ENCODE results near the gene TMEM163. TPM values are rescaled to one million over a fixed set of nuclear protein-coding genes. Genes with fewer than 3 reads are reported as not detected.

The TMEM163 gene
- total and polyA plus RNA-seq, 2 of the 13 experiments (the other 11 are each of a cell fraction or from before 2014, with no cell fraction given), result 0.05 TPM; not detected in 1

- intact Hi-C loops (cut with micrococcal nuclease; ENCODE audit: unreplicated experiment) (no loop called here), in situ Hi-C loops (cut with HindIII; ENCODE audit: extremely low pct_ligation_motif_present, low pct_unique_long_range_greater_than_20kb) (no loop called here)
- H3K4me1 ChIP-seq (ENCODE audit: insufficient read depth, low read length), result no peaks in the 10 kb centered on the region
- POLR2A ChIA-PET, result no interaction called here
- CTCF ChIA-PET (ENCODE audit: low intra/inter-chr PET ratio, low total read pairs), result no interaction called here
- ATAC-seq (no peak), DNase-seq (ENCODE audit: low spot score) (no peak), FAIRE-seq (no peak)
- no peak overlapping the region for H3K27ac ChIP-seq (ENCODE audit: extremely low read length, insufficient read depth, low read length)
- H3K9me3 ChIP-seq (ENCODE audit: low read length), result no peaks in the 10 kb centered on the region
- no peaks in the 10 kb centered on the region for H3K36me3 ChIP-seq (replicated peaks in 1 of 2; ENCODE audit: control insufficient read depth in 1 of 2, insufficient read depth in 2 of 2, low read length in 2 of 2)
- H2AFZ ChIP-seq (ENCODE audit: low read length), result no peak overlapping the region
- TF ChIP-seq HOXD1 (CRISPR knock-in tag; IDR thresholded peaks at IDR 0.05), result no peak
- no peak overlapping the region for H3K4me3 ChIP-seq (replicated peaks in 1 of 3; ENCODE audit: insufficient read depth in 1 of 3, low read depth in 2 of 3, low read length in 3 of 3)
- no TSS peak for BruUV-seq (replicated peaks)
- no peak overlapping the region for H3K4me2 ChIP-seq (ENCODE audit: low read depth, low read length)
- WGBS (ENCODE audit: low lambda C conversion rate), result 28% methylated on average over 3 of the region's 3 CpGs
- no peak overlapping the region for H3K9ac ChIP-seq (ENCODE audit: insufficient read depth, low read depth, low read length)
- H4K20me1 ChIP-seq (ENCODE audit: insufficient read depth, low read length), result no peaks in the 10 kb centered on the region
- 0 out of 5 replicates have a peak, but pooled peaks cover 0 to 9% of the 10 kb centered on the region in 2 experiments for H3K27me3 ChIP-seq (ENCODE audit: control insufficient read depth in 1 of 2, insufficient read depth in 2 of 2, low read length in 2 of 2)
- no peaks in the 10 kb centered on the region for H3K79me2 ChIP-seq (ENCODE audit: insufficient read depth, low read length)
Measured at GRCh38 chr2:134736167-134736880, 17.5 kb upstream of the TMEM163 start.

- DNase-seq (ENCODE audit: low spot score) (no peak), FAIRE-seq (no peak), ATAC-seq (no peak)
- Histone ChIP-seq H2AFZ (ENCODE audit: low read length) (no peak overlapping the region), H3K9me3 (ENCODE audit: low read length) (no peaks in the 10 kb centered on the region), H3K36me3 (replicated peaks in 1 of 2; ENCODE audit: control insufficient read depth in 1 of 2, insufficient read depth in 2 of 2, low read length in 2 of 2) (no peaks in the 10 kb centered on the region), H3K4me2 (ENCODE audit: low read depth, low read length) (no peak overlapping the region), H3K4me1 (ENCODE audit: insufficient read depth, low read length) (no peaks in the 10 kb centered on the region), H3K4me3 (replicated peaks in 1 of 3; ENCODE audit: insufficient read depth in 1 of 3, low read depth in 2 of 3, low read length in 3 of 3) (no peak overlapping the region), H4K20me1 (ENCODE audit: insufficient read depth, low read length) (no peaks in the 10 kb centered on the region), H3K27me3 (ENCODE audit: control insufficient read depth in 1 of 2, insufficient read depth in 2 of 2, low read length in 2 of 2) (no peaks in the 10 kb centered on the region; a peak in 1 of 5 replicates), H3K9ac (ENCODE audit: insufficient read depth, low read depth, low read length) (no peak overlapping the region), H3K79me2 (ENCODE audit: insufficient read depth, low read length) (no peaks in the 10 kb centered on the region), H3K27ac (ENCODE audit: extremely low read length, insufficient read depth, low read length) (no peak overlapping the region)
- in situ Hi-C loops (cut with HindIII; ENCODE audit: extremely low pct_ligation_motif_present, low pct_unique_long_range_greater_than_20kb) (no loop called here), intact Hi-C loops (cut with micrococcal nuclease; ENCODE audit: unreplicated experiment) (no loop called here)
- 33% methylated on average over 3 of the region's 3 CpGs for WGBS (ENCODE audit: low lambda C conversion rate)
- ChIA-PET CTCF (ENCODE audit: low intra/inter-chr PET ratio, low total read pairs) (no interaction called here), POLR2A (no interaction called here)
- TF ChIP-seq CTCF (CRISPR knock-in tag; IDR thresholded peaks at IDR 0.05), result no peak
- TF ChIP-seq ZNF629 (CRISPR knock-in tag; conservative IDR thresholded peaks at IDR 0.05), result no peak
- TF ChIP-seq ZNF841 (CRISPR knock-in tag; IDR thresholded peaks at IDR 0.05; ENCODE audit: borderline replicate concordance), result no peak
- TF ChIP-seq SRF (IDR thresholded peaks at IDR 0.05; ENCODE audit: low read depth, low read length), result no peak
- no peak for TF ChIP-seq ZNF737 (CRISPR knock-in tag; IDR thresholded peaks at IDR 0.05; ENCODE audit: borderline replicate concordance)
- TF ChIP-seq JDP2 (CRISPR knock-in tag; IDR thresholded peaks at IDR 0.05; ENCODE audit: borderline replicate concordance), result no peak
- TF ChIP-seq GATA4 (IDR thresholded peaks at IDR 0.05; ENCODE audit: borderline replicate concordance, low read depth), result no peak
- BruUV-seq (replicated peaks), result no TSS peak
Measured at GRCh38 chr2:134728163-134728562, 9.4 kb upstream of the TMEM163 start.

All from HepG2 (cell line).